Fibroblast of skin of left biceps (primary cell): ENCODE measurements around the gene MBD3L2B.
A peak's percentile ranks its signal among the peaks of the same experiment; 100 is the strongest.
"Not testable (repeated sequence)": the region's sequence is repeated elsewhere in the genome, so short reads cannot be mapped to it uniquely, and the experiment has no call there.

Source experiments
- DNase-seq, 2 experiments: peaks; one replicate each; pipeline ENCODE4 v3.0.0-alpha.2; 2013; ENCODE audit warnings: low read depth in 2 of 2

MBD3L2B gene

DNA sequence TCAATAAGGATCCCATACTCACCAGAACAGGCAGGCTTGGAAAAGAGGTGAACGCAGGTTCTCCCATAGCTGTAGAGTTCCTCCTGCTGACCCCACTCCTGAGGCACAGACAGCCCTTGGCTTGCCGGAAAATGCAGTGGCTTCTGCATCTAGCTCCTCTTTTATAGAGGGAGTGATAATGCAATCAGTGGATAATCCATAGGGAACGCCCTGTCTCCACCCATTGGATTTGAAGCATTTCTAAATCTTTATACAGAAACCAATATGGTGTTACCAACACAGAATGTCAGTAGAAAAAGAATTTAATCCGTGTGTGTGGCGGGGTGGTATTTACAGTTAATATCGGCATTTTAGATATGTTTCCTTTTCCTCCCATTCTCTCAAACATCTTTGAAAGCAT lies at the start of gene MBD3L2B:
Gene MBD3L2B, minus strand, starts transcription at position 101 of the 400 bp plus-strand sequence. Its CDS starts 34 bp downstream, at position 67.
- DNase-seq = not testable (repeated sequence)

GRCh38 chr19:7069904-7070226 lies 48.6 kb upstream of the MBD3L2B start:
- no peak for DNase-seq

- peak; percentile 87 to 90 for DNase-seq
Measured at GRCh38 chr19:7069042-7069903, 48.0 kb upstream of the MBD3L2B start, which contains the start of gene ZNF557. Gene ZNF557, plus strand, starts transcription at chr19:7069703. Its CDS starts 5,372 bp downstream, at chr19:7075075.

DNA sequence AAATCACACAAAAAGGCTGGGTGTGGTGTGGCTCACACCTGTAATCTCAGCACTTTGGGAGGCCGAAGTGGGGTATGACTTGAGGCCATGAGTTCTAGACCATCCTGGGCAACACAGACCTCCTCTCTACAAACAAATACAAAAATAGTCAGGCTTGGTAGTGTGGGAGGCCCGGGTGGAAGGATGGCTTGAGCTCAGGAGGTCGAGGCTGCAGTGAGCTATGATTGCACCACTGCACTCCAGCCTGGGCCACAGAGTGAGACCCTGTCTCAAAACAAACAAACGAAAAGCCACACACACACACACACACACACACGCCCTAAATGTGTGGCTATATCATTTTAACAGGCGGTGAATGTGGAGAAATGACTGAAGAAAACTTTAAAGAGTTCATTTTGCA lies 47.4 kb upstream of the MBD3L2B start:
- no peak for DNase-seq

GRCh38 chr19:7067716-7068115 lies 46.5 kb upstream of the MBD3L2B start:
- no peak for DNase-seq

DNA sequence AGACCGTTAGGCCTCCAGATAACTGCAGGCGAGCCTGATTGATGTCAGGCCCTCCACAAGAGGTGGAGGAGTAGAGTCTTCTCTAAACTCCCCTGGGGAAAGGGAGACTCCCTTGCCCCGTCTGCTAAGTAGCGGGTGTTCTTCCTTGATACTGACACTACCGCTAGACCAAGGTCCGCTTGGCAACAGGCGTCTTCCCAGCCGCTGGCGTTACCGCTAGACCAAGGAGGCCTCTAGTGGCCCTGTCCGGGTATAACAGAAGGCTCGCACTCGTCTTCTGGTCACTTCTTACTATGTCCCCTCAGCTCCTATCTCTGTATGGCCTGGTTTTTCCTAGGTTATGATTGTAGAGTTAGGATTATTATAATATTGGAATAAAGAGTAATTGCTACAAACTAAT lies 45.9 kb upstream of the MBD3L2B start:
- not testable (repeated sequence) for DNase-seq

GRCh38 chr19:7063764-7064418 lies 42.7 kb upstream of the MBD3L2B start:
- DNase-seq = no peak

DNA sequence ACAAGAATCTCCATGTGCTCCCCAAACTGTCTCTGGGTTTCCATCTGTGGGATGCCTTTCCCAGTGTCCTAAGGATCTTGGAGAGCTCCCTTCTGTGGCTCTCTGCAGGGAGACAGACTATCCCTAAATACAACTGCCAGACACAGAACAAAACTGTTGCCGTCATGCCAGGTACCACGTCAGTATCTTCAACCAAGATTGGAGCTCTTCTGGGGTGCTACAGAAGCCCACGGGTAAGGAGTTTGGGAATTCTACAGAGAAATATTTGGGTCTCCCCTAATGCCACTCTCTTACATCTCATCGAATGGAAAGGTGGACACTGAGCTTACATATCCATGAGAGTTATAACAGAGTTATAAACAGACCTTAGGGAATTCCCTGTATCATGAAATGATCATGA lies 42.1 kb upstream of the MBD3L2B start:
- no peak for DNase-seq

DNA sequence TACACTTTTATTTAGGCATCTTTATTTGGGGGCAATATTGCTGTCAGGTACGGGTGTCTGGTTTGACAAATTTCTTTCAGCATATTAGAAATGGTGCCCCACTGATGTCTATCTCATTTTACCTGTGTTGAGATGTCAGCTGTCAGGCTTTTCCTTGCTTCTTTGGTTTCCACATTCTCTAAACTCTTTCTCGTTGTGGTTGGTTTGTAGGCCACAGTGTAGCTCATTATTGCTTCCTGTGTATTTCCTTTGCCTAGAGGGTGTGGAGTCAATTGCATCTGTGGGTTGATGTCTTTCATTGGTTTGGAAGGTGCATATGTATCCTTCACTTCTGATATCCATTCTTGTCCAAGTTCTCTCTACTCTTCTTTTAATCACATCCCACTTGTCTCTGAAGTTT lies 38.7 kb upstream of the MBD3L2B start:
- not testable (repeated sequence) for DNase-seq

DNA sequence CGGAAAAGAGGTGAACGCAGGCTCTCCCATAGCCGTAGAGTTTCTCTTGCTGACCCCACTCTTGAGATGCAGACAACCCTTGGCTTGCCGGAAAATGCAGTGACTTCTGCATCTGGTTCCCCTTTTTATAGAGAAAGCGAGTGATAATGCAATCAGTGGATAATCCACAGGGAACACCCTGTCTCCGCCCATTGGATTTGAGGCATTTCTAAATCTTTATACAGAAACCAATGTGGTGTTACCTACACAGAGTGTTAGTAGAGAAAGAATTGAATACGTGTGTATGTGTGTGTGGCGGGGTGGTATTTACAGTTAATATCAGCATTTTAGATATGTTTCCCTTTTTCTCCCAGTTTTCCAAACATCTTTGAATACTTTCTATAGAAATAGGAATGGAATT lies 37.3 kb upstream of the MBD3L2B start, which contains the start of gene MBD3L3:
Gene MBD3L3, minus strand, starts transcription at position 101 of the 400 bp plus-strand sequence. Its CDS starts 71 bp downstream, at position 30.
- not testable (repeated sequence) for DNase-seq

- not testable (repeated sequence) for DNase-seq
Measured at GRCh38 chr19:7056371-7056770, 35.1 kb upstream of the MBD3L2B start.

DNA sequence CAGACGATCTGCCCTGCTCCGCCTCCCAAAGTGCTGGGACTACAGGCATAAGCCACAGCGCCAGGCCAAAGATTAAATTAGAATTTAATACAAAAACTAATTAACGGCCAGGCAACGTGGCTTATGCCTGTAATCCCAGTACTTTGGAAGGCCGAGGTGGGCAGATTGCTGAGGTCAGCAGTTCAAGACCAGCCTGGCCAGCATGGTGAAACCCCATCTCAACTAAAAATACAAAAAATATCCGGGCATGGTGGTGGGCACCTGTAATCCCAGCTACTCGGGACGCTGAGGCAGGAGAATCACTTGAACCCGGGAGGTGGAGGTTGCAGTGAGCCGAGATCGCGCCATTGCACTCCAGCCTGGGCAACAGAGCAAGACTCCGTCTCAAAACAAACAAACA lies 34.4 kb upstream of the MBD3L2B start:
- not testable (repeated sequence) for DNase-seq

DNA sequence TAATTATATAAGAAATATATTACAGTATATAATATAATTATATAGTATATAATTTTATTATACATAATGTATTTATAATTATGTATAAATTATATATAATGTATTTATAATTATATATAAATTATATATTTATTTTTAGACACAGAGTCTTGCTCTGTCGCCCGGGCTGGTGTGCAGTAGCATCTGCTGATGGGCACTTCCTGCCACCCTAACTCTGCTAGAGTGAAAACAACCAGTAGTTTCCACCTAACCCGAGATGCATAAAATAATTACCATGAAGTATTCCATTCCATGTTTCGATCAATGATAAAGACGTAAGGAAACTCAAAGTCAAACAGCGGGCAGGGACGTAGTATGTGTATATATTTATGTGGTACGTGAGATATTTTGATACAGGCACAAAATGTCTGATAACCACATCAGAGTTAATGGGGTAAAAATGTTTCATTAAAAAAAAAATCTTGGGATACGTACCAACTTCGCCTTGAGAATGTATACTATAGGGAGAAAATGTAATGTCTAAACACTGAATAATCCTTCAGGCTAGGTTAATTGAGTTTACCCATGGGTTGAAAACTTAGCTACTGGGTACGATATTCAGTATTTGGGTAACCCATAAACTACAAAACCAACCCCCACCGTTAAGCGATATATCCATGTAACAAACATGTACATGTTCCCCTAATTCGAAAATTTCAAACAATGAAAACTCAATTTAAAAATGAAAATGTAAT lies 33.6 kb upstream of the MBD3L2B start:
- not testable (repeated sequence) for DNase-seq

- DNase-seq = not testable (repeated sequence)
Measured at GRCh38 chr19:7052896-7053295, 31.7 kb upstream of the MBD3L2B start.

- DNase-seq = not testable (repeated sequence)
Measured at GRCh38 chr19:7051421-7051820, 30.2 kb upstream of the MBD3L2B start.

DNA sequence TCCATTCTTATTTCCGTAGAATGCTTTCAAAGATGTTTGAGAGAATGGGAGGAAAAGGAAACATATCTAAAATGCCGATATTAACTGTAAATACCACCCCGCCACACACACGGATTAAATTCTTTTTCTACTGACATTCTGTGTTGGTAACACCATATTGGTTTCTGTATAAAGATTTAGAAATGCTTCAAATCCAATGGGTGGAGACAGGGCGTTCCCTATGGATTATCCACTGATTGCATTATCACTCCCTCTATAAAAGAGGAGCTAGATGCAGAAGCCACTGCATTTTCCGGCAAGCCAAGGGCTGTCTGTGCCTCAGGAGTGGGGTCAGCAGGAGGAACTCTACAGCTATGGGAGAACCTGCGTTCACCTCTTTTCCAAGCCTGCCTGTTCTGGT lies 27.8 kb upstream of the MBD3L2B start, which contains the start of gene MBD3L2:
Gene MBD3L2, plus strand, starts transcription at position 301 of the 400 bp plus-strand sequence. Its CDS starts 53 bp downstream, at position 354.
- DNase-seq = not testable (repeated sequence)

- not testable (repeated sequence) for DNase-seq
Measured at GRCh38 chr19:7041563-7041962, 20.3 kb upstream of the MBD3L2B start.

DNA sequence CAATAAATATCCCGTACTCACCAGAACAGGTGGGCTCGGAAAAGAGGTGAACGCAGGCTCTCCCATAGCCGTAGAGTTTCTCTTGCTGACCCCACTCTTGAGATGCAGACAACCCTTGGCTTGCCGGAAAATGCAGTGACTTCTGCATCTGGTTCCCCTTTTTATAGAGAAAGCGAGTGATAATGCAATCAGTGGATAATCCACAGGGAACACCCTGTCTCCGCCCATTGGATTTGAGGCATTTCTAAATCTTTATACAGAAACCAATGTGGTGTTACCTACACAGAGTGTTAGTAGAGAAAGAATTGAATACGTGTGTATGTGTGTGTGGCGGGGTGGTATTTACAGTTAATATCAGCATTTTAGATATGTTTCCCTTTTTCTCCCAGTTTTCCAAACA lies 18.8 kb upstream of the MBD3L2B start, which contains the start of gene MBD3L4:
Gene MBD3L4, minus strand, starts transcription at position 101 of the 400 bp plus-strand sequence. Its CDS starts 35 bp downstream, at position 66.
- not testable (repeated sequence) for DNase-seq

- not testable (repeated sequence) for DNase-seq
Measured at GRCh38 chr19:7030278-7030677, 9.0 kb upstream of the MBD3L2B start, which contains the start of gene MBD3L5. Gene MBD3L5, plus strand, starts transcription at chr19:7030578. Its CDS starts 34 bp downstream, at chr19:7030612.

DNA sequence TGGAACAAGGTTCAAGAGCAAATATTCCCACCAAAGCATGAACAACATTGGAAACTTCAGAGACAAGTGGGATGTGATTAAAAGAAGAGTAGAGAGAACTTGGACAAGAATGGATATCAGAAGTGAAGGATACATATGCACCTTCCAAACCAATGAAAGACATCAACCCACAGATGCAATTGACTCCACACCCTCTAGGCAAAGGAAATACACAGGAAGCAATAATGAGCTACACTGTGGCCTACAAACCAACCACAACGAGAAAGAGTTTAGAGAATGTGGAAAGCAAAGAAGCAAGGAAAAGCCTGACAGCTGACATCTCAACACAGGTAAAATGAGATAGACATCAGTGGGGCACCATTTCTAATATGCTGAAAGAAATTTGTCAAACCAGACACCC lies 7.6 kb upstream of the MBD3L2B start:
- DNase-seq = not testable (repeated sequence)

DNA sequence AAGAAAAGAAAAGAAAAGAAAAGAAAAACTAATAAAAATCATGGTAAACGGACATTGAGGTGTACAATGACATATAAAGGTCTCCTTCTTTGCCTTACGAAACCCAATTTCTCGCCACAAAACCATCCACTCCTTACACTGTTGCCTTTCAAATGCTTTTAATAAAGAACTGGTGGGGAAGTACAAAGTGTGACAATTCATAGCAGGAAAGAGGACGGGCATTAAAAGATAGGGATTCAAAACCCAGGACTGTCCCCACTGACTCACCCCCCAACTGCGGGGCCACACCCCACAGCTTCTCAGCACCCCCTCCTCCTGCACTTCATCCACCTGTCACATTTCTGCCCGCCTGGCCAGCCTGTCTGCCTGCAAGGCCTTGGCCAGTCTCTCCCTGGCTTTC lies 2.4 kb downstream of the MBD3L2B start:
- DNase-seq = no peak

DNA sequence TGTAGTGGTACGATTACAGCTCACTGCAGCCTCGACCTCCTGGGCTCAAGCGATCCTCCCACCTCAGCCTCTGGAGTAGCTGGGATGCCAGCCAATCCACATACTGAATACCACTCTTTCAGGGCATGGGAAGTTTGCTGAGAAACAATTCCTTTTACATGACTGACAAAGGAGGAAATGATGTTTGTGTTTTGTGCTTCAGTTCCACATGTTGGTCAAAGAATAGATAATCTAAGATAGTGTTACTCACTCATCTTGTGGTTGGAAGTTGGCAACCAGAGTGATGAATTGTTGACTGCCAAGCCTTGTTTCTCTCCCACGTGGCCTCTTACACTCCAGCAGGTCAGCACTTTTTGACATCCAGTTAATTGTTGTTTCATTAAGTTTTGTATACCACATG lies 7.6 kb downstream of the MBD3L2B start:
- DNase-seq = no peak
